Measurements from ENCODE around the gene IGF2R. TPM values are rescaled to one million over a fixed set of nuclear protein-coding genes. Genes with fewer than 3 reads are reported as not detected.
"Not testable (repeated sequence)": the region's sequence is repeated elsewhere in the genome, so short reads cannot be mapped to it uniquely, and the experiment has no call there.

IGF2R gene
- polyA plus RNA-seq, 3 donors, result 13.8 to 30.6 (median 14.2) TPM

DNA sequence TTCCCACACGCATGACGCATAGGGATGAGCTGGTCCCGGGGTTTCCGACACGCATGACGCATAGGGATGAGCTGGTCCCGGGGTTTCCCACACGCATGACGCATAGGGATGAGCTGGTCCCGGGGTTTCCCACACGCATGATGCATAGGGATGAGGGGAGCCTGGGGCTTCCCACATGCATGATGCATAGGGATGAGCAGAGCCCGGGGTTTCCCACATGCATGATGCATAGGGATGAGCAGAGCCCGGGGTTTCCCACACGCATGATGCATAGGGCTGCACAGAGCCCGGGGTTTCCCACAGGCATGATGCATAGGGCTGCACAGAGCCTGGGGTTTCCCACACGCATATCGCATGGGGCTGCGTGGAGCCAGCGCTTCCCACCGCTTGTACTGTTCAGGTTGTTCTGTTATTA lies 165.5 kb downstream of the IGF2R start:
- whole genome bisulfite sequencing, 3 donors, result 92 to 95% (median 93%) methylated on average over 20 of the region's 20 CpGs

DNA sequence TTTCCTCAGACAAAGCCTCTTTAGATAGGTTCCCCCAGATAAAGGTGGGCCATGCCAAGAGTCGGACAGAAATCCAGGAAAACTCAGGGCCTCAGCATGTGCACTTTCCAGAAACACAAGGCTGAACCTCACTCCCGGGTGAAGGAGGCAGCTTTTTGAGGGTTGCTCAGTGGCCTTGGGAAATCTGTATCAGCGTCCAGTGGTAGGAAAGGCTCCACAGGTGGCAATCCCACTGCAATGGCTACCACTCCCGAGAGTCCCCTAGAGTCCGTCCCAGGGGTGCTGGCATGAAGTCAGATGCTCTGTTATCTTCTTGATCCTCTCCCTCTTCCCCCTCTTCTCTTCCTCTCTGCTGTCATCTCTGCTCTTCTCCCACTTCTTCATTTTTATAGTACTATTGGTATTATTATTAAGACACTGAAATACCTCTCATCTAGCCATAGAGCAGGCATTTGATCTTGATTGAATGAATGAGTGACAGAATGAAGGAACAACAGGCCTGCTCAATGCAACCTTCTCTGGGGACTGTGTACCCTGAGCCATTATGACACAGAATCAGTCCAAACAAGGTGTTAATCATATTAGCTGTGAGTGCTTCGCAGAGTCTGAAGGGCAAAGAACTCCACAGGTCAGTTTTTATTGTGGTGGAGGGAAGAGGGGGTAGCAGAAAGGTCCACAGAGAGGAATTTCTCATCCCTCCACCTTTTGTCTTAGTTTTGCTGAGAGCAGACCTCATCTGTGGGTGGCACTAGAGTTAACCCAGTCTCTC lies 166.1 kb downstream of the IGF2R start:
- no peak overlapping the region for H3K27ac ChIP-seq (ENCODE audit: low read depth, low read length)
- 89 to 91% (median 90%) methylated on average over 6 of the region's 6 CpGs for WGBS, 3 donors

More for the DNA sequence above, 165.5 kb downstream of the IGF2R start:
- H3K27ac ChIP-seq (ENCODE audit: low read depth, low read length), result not testable (repeated sequence)

DNA sequence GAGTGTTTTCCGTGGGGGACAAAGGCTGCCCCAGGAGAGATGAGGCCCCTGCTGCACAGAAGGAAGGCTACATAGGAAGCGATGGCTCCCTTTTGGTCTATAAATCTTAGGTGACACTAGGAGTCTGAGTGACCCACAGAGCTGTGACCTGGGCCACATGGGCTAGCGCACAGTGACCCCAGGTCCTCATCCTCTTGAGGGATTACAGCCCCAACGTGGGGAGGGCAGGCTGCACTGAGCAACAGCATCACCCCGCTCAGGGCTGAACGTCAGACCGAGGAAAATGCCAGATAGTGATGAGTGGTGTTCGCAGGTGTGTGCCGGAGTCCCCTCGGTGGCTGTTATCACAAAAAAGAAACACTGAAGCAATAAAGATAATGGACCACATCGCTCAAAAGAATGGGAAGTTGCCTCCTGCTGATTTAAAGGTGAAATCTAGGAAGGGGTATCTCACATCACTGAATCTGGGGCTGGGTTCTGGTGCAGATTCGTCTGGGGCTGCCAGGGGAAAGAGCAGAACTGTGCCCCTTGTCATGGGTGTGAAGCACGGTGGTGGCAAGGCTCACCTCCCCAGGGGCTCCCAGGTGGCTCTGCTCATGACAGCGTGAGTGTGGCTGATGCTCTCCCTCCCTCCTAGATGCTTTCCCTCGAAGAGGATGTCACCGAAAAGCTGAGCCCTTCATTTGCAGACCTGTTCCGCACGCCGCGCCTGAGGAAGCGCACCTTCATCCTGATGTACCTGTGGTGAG lies 167.2 kb downstream of the IGF2R start:
- WGBS, 3 donors, result 71 to 79% (median 75%) methylated on average over 21 of the region's 21 CpGs
- H3K27ac ChIP-seq (ENCODE audit: low read depth, low read length), result no peak overlapping the region

DNA sequence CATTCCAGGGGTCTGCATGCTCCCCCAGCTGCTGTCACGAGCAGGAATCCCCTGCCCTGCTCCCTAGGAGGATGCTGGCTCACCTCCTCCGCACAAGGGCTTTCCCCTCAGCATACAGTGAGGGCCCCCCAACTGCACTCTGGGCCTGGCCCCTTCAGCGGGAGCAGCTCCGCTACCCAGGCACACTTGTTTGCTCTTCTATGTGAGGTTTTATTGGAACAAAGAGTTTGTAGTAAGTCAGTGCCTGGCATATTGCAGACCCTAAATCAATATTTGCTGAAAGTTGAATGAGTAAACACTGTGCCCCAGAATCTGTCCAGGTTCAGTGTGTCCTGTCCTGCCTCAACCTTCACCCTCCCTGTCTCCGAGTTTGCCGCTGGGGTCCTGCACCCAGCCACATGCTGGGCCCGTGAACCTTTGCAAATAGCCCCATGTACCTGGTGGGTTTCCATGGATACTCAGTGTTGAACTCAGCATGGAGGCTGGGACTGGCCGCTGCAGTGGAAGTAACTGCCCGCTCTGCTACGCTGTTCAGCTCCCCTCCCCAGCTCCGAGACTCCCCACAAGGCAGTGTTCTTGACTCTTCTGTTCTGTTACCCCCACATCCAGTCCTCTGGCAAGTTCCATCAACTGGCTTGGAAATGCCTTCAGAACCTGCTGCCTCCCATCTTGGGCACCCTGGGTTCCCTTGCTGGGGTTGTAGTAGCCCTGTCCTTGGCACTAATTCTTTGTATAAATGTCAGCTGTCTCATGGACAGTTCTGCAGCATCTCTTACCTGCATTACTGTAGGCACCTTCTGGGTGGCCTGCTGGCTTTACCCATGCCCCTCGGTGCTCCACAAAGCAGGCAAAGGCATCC lies 168.5 kb downstream of the IGF2R start:
- H3K27ac ChIP-seq (ENCODE audit: low read depth, low read length), result no peak overlapping the region
- WGBS, 3 donors, result 53 to 76% (median 65%) methylated on average over 12 of the region's 12 CpGs

DNA sequence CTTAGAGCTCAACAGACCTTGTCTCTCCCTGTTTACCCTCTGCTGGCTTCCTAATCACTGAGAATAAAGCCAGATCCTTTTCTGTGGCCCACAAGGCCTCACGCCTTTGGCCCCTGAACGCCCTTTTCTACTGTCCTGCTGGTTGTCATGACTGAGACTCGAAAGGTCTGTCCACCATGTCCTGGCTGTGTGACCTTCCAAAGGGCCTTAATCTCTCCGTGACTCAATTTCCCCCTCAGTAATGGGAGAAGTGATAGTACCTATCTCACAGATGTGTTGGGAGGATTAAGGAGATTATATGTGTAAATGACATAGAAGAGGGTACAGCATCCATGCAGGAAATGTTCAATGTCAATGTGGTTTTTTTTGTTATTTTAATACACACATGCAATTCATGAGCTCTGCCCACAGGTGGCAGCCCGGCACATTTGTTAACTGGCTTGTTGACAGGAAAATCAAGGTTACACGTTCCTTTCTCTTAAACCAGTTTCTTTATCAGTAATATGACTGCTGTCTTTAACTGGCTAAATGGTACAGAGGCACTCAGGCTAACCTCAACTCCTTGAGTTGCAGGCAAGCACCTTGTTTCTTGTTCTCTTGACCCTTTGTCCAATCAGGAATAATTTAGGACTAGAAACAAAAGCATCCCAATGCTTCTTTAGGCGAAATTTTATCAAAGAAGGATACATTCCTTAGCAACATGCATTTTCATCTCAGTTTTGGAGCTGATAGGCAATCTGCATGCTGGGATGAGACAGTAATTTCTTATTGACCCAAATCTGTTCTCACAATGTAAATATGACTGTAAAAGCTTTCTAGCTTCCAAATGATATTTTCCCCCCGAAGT lies 169.3 kb downstream of the IGF2R start:
- 46 to 61% (median 59%) methylated on average over 8 of the region's 8 CpGs for WGBS, 3 donors
- no peak overlapping the region for H3K27ac ChIP-seq (ENCODE audit: low read depth, low read length)

DNA sequence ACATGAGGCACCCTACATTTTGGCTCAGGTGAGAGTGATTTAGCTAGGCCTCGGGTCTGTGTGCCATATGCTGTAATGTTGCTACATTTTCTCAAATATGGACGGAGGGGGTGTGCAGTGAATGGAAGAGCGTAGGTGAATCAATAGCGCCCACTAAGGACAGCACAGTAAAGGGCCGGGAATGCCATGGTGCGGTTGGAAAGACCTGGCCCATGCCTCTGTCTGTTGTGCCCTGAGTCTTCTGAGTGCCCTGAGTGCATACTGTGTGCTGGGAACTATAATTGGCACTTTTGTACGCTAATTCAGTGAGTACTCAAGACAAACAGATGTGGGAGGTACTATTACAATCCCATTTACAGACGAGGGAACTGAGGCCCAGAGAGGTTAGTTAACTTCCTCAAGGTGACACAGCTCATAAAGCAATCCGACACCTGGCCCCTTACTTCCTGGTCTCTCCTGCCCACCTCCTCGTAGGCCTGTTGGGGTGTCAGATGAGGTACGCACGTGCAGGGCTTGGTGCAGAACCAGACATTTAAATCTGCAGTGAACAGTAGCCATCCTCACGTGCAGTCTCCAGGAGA lies 170.0 kb downstream of the IGF2R start:
- WGBS, 3 donors, result 84 to 87% (median 86%) methylated on average over 13 of the region's 13 CpGs
- H3K27ac ChIP-seq (ENCODE audit: low read depth, low read length), result no peak overlapping the region

DNA sequence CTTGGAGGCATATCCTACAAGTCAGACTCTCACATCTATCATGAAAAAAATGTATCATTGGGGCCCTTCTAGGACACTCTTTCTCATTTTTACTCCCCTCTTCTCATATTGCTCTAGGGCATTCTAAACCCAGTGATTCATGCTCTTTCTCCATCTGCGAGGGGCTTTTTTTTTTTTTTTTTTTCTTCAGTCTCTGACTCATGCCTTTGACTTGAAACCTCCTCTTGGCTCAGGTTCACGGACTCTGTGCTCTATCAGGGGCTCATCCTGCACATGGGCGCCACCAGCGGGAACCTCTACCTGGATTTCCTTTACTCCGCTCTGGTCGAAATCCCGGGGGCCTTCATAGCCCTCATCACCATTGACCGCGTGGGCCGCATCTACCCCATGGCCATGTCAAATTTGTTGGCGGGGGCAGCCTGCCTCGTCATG lies 170.6 kb downstream of the IGF2R start:
- WGBS, 3 donors, result 86 to 92% (median 89%) methylated on average over 12 of the region's 12 CpGs
- no peak overlapping the region for H3K27ac ChIP-seq (ENCODE audit: low read depth, low read length)

DNA sequence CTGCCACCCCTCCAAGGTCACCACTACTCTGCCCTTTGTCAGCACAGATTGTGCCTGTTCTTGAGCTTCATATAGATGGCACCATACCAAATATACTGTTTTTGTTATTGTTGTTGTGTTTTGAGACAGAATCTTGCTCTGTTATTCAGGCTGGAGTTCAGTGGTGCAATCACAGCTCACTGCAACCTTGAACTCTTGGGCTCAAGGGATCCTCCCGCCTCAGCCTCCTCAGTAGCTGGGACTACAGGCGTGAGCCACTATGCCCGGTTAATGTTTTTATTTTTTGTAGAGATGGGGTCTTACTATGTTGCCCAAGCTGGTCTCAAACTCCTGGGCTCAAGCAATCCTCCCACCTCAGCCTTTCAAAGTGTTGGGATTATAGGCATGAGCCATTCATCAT lies 171.6 kb downstream of the IGF2R start:
- not testable (repeated sequence) for H3K27ac ChIP-seq (ENCODE audit: low read depth, low read length)

DNA sequence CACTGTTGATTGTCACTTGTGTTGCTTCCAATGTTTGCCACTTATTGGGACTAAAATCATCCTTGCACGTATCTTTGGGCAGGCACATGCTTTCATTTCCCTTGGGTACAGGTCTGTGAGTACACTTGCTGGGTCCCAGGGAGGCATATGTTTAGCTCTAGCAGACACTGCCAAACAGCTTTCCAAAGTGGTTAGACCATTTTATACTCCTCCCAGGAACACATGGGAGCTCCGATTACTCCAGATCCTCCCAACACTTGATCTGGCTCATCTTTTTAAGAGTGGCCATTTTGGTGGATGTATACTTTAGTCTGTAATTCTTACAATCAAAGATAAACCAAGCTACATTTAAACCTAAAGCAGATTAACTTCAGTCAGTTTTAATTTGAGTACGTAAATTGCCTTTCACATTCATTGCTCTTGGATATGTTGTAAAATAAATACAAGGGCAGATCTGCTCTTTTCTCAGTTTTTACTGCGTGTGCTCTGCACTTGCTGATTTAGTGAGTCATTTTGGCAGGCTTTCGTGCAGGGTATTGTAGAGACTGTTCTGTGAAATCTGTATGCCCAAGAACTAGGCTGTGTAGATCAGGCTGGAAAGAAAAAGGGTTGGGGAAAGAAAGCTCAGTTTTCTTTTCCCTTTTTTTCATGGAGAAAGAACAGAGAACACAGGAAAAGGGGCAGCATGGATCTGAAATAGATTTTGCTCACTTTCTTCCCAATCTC lies 172.3 kb downstream of the IGF2R start:
- WGBS, 3 donors, result 57 to 86% (median 64%) methylated on average over 5 of the region's 5 CpGs
- H3K27ac ChIP-seq (ENCODE audit: low read depth, low read length), result no peak overlapping the region

More for the DNA sequence above, 171.6 kb downstream of the IGF2R start:
- WGBS, 3 donors, result 77 to 93% (median 77%) methylated on average over 3 of the region's 3 CpGs

DNA sequence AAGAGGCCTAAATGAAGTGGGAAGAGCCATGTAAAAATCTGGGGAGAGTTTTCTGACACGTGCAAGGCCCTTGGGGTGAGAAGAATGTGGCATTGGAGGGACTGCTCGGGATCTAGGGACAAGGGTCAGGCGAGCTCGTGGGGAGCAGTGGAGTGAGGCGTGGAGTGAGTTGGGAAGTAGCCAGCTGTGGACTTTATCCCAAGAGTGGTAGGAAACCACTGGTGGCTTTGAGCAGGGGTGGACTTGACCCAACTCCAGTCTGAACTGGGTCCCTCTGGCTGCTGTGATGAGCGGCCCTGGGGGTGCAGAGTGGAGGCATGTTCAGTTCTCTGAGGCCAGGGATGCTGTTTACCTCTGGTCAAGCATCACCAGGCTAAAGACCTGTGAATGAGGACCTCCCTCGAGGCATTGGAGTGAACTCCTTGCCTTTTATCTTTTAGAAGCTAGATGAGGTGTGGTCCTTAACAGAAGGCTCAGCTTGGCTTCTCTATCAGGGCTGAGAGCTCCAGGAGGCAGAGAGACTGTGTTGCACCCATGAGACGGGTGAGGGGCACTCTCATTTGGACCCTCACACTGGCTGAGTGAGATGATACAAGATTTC lies 173.3 kb downstream of the IGF2R start:
- WGBS, 3 donors, result 85 to 91% (median 86%) methylated on average over 8 of the region's 8 CpGs
- H3K27ac ChIP-seq (ENCODE audit: low read depth, low read length), result no peak overlapping the region

DNA sequence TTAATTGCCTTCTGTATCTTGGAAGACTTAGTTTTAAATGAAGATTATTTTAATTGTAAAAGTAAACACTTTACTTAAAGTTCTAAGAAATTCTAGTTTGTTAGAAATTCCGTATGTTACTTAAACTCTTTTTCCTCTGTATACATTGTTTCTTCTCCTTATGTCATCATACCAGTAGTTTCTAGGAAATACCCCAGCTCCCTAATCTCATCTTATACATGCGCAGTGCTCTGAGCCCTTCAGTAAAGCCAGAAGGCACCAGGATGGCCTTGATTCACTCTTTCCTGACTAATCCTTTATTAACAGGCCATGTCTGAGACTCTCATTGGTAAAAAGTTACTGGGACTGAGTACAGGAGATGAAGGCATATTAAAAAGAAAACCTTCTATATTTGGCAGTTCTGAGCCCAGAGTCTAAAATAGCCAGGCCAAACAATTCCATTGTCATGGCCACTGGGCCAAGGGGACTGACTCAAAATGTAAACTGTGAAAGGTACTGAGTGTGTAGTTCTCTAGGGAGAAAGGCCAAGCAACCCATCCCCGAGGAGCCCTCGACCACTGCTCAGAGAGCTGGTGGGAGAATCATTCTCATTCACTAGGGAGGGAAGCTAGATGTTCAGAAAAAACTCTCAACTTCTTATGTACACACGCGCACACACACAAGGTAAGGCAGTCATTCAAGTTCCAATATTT lies 177.7 kb downstream of the IGF2R start:
- no peak overlapping the region for H3K27ac ChIP-seq (ENCODE audit: low read depth, low read length)
- 91 to 95% (median 92%) methylated on average over 6 of the region's 6 CpGs for WGBS, 3 donors

DNA sequence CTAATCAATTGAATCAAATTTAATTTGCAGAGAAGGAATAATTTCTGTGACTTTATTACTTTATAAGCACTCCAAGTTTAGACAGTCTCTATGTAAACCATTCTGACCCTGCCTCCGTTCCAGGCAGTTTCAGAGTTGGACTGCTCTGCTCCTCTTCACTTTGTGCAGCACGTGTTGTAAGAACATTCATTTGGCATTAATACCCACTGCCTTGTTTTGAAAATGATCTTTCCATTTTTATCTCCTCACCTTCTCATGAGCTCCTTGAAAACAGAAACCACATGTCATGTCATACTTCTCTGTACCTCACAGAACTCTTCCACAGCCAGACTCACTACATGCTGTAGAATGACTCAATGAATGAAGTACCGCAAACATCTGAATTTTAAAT lies 178.3 kb downstream of the IGF2R start:
- 89 to 94% (median 92%) methylated on average over 3 of the region's 3 CpGs for WGBS, 3 donors
- no peak overlapping the region for H3K27ac ChIP-seq (ENCODE audit: low read depth, low read length)

DNA sequence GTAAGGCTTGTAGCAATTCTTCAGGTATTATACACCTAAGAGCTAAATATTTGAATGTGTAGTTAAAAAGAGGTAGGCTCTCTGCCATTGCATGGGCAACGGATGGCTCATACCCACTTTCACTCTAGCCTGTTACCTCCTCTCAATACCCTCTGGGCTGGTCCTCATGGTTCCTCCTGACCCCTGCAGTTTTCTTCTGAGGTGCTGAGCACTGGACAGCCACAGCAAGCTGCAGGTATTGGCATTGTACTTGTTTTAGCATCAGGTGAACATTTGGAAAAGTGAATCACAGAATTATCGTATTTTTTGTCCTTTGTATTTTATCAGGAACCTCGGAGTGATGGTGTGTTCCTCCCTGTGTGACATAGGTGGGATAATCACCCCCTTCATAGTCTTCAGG lies 185.6 kb downstream of the IGF2R start:
- H3K27ac ChIP-seq (ENCODE audit: low read depth, low read length), result no peak overlapping the region
- 93 to 97% (median 95%) methylated on average over 3 of the region's 3 CpGs for WGBS, 3 donors

DNA sequence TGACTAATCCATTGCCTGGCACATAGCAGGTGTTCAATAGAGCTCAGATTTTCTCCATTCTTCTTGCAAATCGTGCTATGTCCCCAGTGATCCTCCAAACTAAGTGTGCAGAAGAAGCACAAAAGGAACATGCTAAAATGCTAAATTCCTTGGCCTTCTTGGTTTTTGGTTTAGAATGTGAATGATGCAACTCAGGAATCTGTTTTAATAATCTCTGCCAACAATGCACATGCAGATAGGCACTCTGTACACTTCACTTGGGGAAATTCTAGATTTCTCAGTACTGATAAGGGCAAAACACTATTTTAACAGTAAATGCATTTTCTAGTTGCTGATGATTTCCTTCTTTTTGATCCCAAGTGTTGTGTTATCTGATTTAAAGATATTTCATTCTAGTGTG lies 188.0 kb downstream of the IGF2R start:
- no peak overlapping the region for H3K27ac ChIP-seq (ENCODE audit: low read depth, low read length)
- WGBS, 3 donors, result 67 to 90% (median 69%) methylated on average over 1 of the region's 1 CpG

DNA sequence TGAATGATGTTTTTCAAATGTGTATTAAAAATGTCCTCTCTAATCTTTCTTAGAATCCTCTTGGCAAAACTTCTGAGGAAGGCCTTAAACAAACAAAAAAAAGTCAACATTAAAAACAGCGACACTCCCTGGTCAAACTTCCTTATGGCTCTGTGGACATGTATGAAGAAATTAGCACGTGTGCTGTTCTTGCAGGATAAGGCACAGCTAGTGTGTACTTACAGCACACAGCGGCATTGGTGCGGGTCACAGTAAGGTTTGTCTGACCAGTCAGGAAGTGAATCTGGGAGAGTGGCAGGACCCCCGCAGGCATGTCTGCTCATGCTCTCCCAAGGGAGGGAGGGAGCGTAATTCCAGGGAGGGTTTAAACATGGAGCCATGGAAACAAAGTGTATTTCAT lies 191.6 kb downstream of the IGF2R start:
- no peak overlapping the region for H3K27ac ChIP-seq (ENCODE audit: low read depth, low read length)
- 39 to 74% (median 67%) methylated on average over 6 of the region's 6 CpGs for whole genome bisulfite sequencing, 3 donors
